Sigmoid colon (tissue), 4 donors: ENCODE data around the gene SDK2.
"Not testable (repeated sequence)": the region's sequence is repeated elsewhere in the genome, so short reads cannot be mapped to it uniquely, and the experiment has no call there.

ENCODE experiments used
- CTCF ChIP-seq, 4 experiments: fragments of 450-650 bp in 3 of 4; fragments of 200-600 bp in 1 of 4; IDR thresholded peaks; one replicate each; pipeline ENCODE4 v1.5.1; 2016 to 2019; ENCODE audit warnings: antibody characterized with exemption in 4 of 4, mild to moderate bottlenecking in 3 of 4, moderate library complexity in 2 of 4
- EP300 ChIP-seq, 4 donors: sonication (generic); formaldehyde crosslinking; IDR thresholded peaks; one replicate each; pipeline ENCODE4 v1.6.1; 2017; ENCODE audit warnings: antibody characterized with exemption in 4 of 4
- POLR2A ChIP-seq, 2 donors: fragments of 450-650 bp; IDR thresholded peaks; one replicate each; pipeline ENCODE4 v1.6.1; 2016; ENCODE audit warnings: antibody characterized with exemption in 2 of 2, mild to moderate bottlenecking in 2 of 2, moderate library complexity in 2 of 2
- POLR2AphosphoS5 ChIP-seq, 4 donors: sonication (generic); formaldehyde crosslinking; IDR thresholded peaks; one replicate each; pipeline ENCODE4 v1.6.1; 2017; ENCODE audit warnings: antibody characterized with exemption in 4 of 4

DNA sequence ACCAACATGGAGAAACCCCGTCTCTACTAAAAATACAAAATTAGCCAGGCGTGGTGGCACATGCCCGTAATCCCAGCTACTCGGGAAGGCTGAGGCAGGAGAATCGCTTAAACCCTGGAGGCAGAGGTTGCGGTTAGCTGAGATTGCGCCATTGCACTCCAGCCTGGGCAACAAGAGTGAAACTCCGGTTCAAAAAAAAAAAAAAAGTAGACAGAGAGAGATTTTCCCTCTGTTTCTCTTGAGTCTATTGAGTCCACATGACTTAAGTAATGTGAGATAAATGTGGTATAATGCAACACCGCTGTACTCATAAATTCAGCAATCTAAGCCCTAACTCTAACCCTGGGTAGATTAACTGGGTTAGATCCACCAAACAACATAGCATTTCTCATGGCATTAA is 310.8 kb downstream of the SDK2 start:
- not testable (repeated sequence) for TF ChIP-seq CTCF, POLR2A, EP300, POLR2AphosphoS5 (IDR thresholded peaks at IDR 0.05)
